K562 (cell line): Measurements from ENCODE around the gene ARHGAP29. TPM values are rescaled to one million over a fixed set of nuclear protein-coding genes. Genes with fewer than 3 reads are reported as not detected.

Source experiments
- ATAC-seq: fragments of 200-7000 bp; cut with Tn5 transposase; 3 replicates; pipeline ENCODE4 v1.9.1; 2020; ENCODE audit warnings: moderate library complexity
- BruUV-seq: library from RNA; stranded (reverse); fragments of 400-500 nt; replicated peaks from 2 replicates; lab custom pipeline; 2021; lab: Mats Ljungman, UMichigan
- CTCF ChIA-PET: fragments of 300-600 bp; formaldehyde crosslinking; extraction: SDS; loops from one replicate; lab custom pipeline; 2021; ENCODE audit warnings: low intra/inter-chr PET ratio; lab: Yijun Ruan, JAX
- POLR2A ChIA-PET: fragments of 300-600, 350-650 bp; sonication (Branson Sonifier 250); formaldehyde crosslinking; extraction: SDS; loops from one replicate; lab custom pipeline; 2021; ENCODE audit warnings: antibody characterized with exemption, inconsistent platforms; lab: Yijun Ruan, JAX
- DNase-seq, 4 experiments: peaks; one replicate each; pipeline versions ENCODE4 v3.0.0 to v3.0.0-alpha.2; 2011 to 2018; ENCODE audit warnings: low spot score in 3 of 4, mixed read lengths in 3 of 4; ENCODE audit errors: extremely low read depth in 1 of 4
- FAIRE-seq: peaks from 2 replicates; lab custom pipeline; 2011; peaks lifted over from hg19 to GRCh38; lab: Jason Lieb, UNC
- H2AFZ ChIP-seq: 2 replicates; pipeline ENCODE4 v1.6.0; 2011; ENCODE audit warnings: low read depth, low read length, control low read depth, inconsistent platforms
- H3K27ac ChIP-seq: fragments of 200-600 bp; 3 replicates; pipeline ENCODE4 v1.8.0; 2011; ENCODE audit warnings: low read depth, mild to moderate bottlenecking, control low read depth, inconsistent platforms, low read length, moderate library complexity, mixed read lengths; ENCODE audit errors: extremely low read depth
- H3K27me3 ChIP-seq, 2 experiments: fragments of 300-600 bp in 1 of 2; 2 replicates in 1 of 2; 3 replicates in 1 of 2; pipeline versions ENCODE4 v1.6.0 to v1.8.0; 2011; ENCODE audit warnings: inconsistent platforms in 2 of 2, low read length in 2 of 2, mild to moderate bottlenecking in 1 of 2, mixed read lengths in 1 of 2, moderate library complexity in 1 of 2; ENCODE audit not compliant: control insufficient read depth in 2 of 2, insufficient read depth in 2 of 2
- H3K36me3 ChIP-seq: fragments of 300-600 bp; 3 replicates; pipeline ENCODE4 v1.8.0; 2011; ENCODE audit warnings: mild to moderate bottlenecking, low read length, inconsistent platforms; ENCODE audit not compliant: control insufficient read depth, insufficient read depth
- H3K4me1 ChIP-seq, 2 experiments: fragments of 200-600 bp in 1 of 2; replicated peaks in 1 of 2; 2 replicates in 1 of 2; 3 replicates in 1 of 2; pipeline versions ENCODE4 v1.5.1 to v1.8.0; 2011; ENCODE audit warnings: inconsistent platforms in 2 of 2, low read length in 2 of 2, mild to moderate bottlenecking in 1 of 2, mixed read lengths in 1 of 2, moderate library complexity in 1 of 2; ENCODE audit not compliant: control insufficient read depth in 2 of 2, insufficient read depth in 2 of 2
- H3K4me2 ChIP-seq: 2 replicates; pipeline ENCODE4 v1.6.1; 2011; ENCODE audit warnings: low read length, control low read depth, inconsistent platforms, mixed read lengths; ENCODE audit not compliant: insufficient read depth
- H3K4me3 ChIP-seq: fragments of 200-600 bp; sonication (generic), shearing (Covaris generic); 2 replicates; pipeline ENCODE4 v1.5.1; 2016; ENCODE audit warnings: control low read depth, inconsistent platforms
- H3K79me2 ChIP-seq: fragments of 200-600 bp; 3 replicates; pipeline ENCODE4 v1.8.0; 2011; ENCODE audit warnings: low read length, inconsistent platforms; ENCODE audit not compliant: control insufficient read depth, insufficient read depth
- H3K9ac ChIP-seq, 2 experiments: 2 replicates each; pipeline versions ENCODE4 v1.6.0 to v1.6.1; 2011; ENCODE audit warnings: low read depth in 2 of 2, low read length in 2 of 2, control low read depth in 1 of 2, inconsistent platforms in 1 of 2, mild to moderate bottlenecking in 1 of 2, mixed read lengths in 1 of 2; ENCODE audit not compliant: insufficient read depth in 1 of 2
- H3K9me1 ChIP-seq: one replicate; pipeline ENCODE4 v1.6.0; 2011; ENCODE audit warnings: inconsistent platforms, mild to moderate bottlenecking, low read length, moderate library complexity; ENCODE audit not compliant: control insufficient read depth, insufficient read depth
- H3K9me3 ChIP-seq: replicated peaks from 2 replicates; pipeline ENCODE4 v1.5.1; 2011; ENCODE audit warnings: low read depth, low read length, inconsistent platforms; ENCODE audit not compliant: control insufficient read depth, insufficient read depth
- H4K20me1 ChIP-seq: replicated peaks from 2 replicates; pipeline ENCODE4 v1.6.1; 2011; ENCODE audit warnings: low read length, inconsistent platforms, mixed read lengths; ENCODE audit not compliant: control insufficient read depth, insufficient read depth
- BCOR ChIP-seq: fragments of 450-650 bp; IDR thresholded peaks from 2 replicates; pipeline ENCODE4 v1.6.1; 2016
- BRD4 ChIP-seq: fragments of 200-600 bp; sonication (generic); IDR thresholded peaks from 2 replicates; pipeline ENCODE4 v1.6.1; 2017; ENCODE audit warnings: inconsistent platforms
- CBFA2T3 ChIP-seq: fragments of 450-650 bp; IDR thresholded peaks from 2 replicates; pipeline ENCODE4 v1.6.1; 2017
- CCAR2 ChIP-seq: fragments of 200-400 bp; formaldehyde crosslinking; IDR thresholded peaks from 2 replicates; pipeline ENCODE4 v1.6.1; 2017; ENCODE audit warnings: mild to moderate bottlenecking, low read depth, low read length
- CHD4 ChIP-seq: fragments of 200-600 bp; sonication (generic); IDR thresholded peaks from 3 replicates; pipeline ENCODE4 v1.6.1; 2012; ENCODE audit warnings: low read depth, mild to moderate bottlenecking, mixed read lengths, low read length, inconsistent platforms; ENCODE audit not compliant: insufficient read depth, insufficient replicate concordance, poor library complexity, severe bottlenecking
- ETS2 ChIP-seq: IDR thresholded peaks from 2 replicates; pipeline ENCODE4 v1.6.1; 2016; ENCODE audit warnings: borderline replicate concordance, missing genetic modification characterization, mild to moderate bottlenecking, moderate library complexity, missing compliant biosample characterization; ENCODE audit not compliant: poor library complexity, severe bottlenecking
- ILK ChIP-seq: fragments of 450-650 bp; IDR thresholded peaks from 2 replicates; pipeline ENCODE4 v1.6.1; 2016; ENCODE audit warnings: missing genetic modification characterization, low read depth, mild to moderate bottlenecking, missing compliant biosample characterization, moderate library complexity, borderline replicate concordance
- MED1 ChIP-seq: sonication (generic); formaldehyde crosslinking; IDR thresholded peaks from 2 replicates; pipeline ENCODE4 v1.8.1; 2023; ENCODE audit warnings: missing genetic modification reagents, borderline replicate concordance
- MEF2D ChIP-seq: conservative IDR thresholded peaks from 2 replicates; pipeline ENCODE4 v1.6.1; 2016; ENCODE audit warnings: low read depth, missing genetic modification characterization, missing compliant biosample characterization
- POLR2G ChIP-seq: fragments of 200-400 bp; formaldehyde crosslinking; IDR thresholded peaks from 2 replicates; pipeline ENCODE4 v1.6.1; 2017; ENCODE audit warnings: low read depth, mild to moderate bottlenecking, antibody characterized with exemption, low read length, moderate library complexity
- STAT5A ChIP-seq: IDR thresholded peaks from 2 replicates; pipeline ENCODE4 v1.6.1; 2012; ENCODE audit warnings: low read length, inconsistent platforms, borderline replicate concordance
- TGIF2 ChIP-seq: sonication (generic); formaldehyde crosslinking; IDR thresholded peaks from 2 replicates; pipeline ENCODE4 v1.8.1; 2022; ENCODE audit warnings: mild to moderate bottlenecking, missing genetic modification reagents, moderate library complexity
- YBX1 ChIP-seq: fragments of 450-650 bp; IDR thresholded peaks from 2 replicates; pipeline ENCODE4 v1.7.1; 2016; ENCODE audit warnings: mild to moderate bottlenecking
- ZNF707 ChIP-seq: fragments of 250-450 bp; sonication (Bioruptor Pico); conservative IDR thresholded peaks from 2 replicates; pipeline ENCODE4 v1.8.0; 2022; ENCODE audit warnings: inconsistent platforms, mild to moderate bottlenecking, moderate library complexity
- ZNF77 ChIP-seq: fragments of 250-450 bp; sonication (Bioruptor Pico); IDR thresholded peaks from 2 replicates; pipeline ENCODE4 v1.5.0; 2020
- WGBS: fragments of 100-300 bp; shearing (Covaris generic); methylation state at CpG from one replicate; pipeline ENCODE4 v1.1.6; 2016; ENCODE audit warnings: low coverage, mixed read lengths; ENCODE audit not compliant: insufficient coverage; ENCODE audit errors: missing lambda C conversion rate; 5-methylcytosine and 5-hydroxymethylcytosine counted together
- in situ Hi-C: fragments of 300-500 bp; cut with MboI; formaldehyde crosslinking; loops from 4 replicates; pipeline ENCODE4 v1.15.0; 2018; ENCODE audit warnings: inconsistent platforms, mixed read lengths
- intact Hi-C: fragments of 100-400 bp; cut with micrococcal nuclease; formaldehyde crosslinking; loops from 2 replicates; pipeline ENCODE4 v1.14.2; 2022
- polyA plus RNA-seq, 8 experiments: library from polyadenylated mRNA; depleted of rRNA in 4 of 8; stranded (reverse) in 5 of 8; unstranded in 3 of 8; fragments of >200 nt; fragmentation: Nextera tagmentation in 2 of 8; fragmentation: Illumina TruSeq in 1 of 8; extraction: Ambion mirVana in 2 of 8; extraction: Trizol in 1 of 8; gene quantifications; 2 replicates each; pipeline versions ENCODE4 v1.2.1 to v1.2.3, GENCODE V29; 2011 to 2014; ENCODE audit warnings: inconsistent platforms in 1 of 8, missing spikeins in 1 of 8
- total RNA-seq, 7 experiments: library from RNA; depleted of rRNA in 6 of 7; stranded (reverse); fragments of >200 nt in 6 of 7; fragmentation: Illumina TruSeq in 2 of 7; extraction: Trizol in 2 of 7; gene quantifications; 2 replicates each; pipeline versions ENCODE4 v1.2.1 to v1.2.3, GENCODE V29; 2011 to 2021; ENCODE audit warnings: low replicate concordance in 1 of 7
- TF ChIP-seq, protein P1 (sequence below): sonication (generic); formaldehyde crosslinking; IDR thresholded peaks from 2 replicates; pipeline ENCODE4 v1.8.0; 2022; ENCODE audit warnings: mild to moderate bottlenecking, missing genetic modification reagents
- TF ChIP-seq, protein P2 (sequence below): fragments of 250-450 bp; sonication (Bioruptor Pico); IDR thresholded peaks from 2 replicates; pipeline ENCODE4 v1.5.0; 2021

Gene ARHGAP29
- total and polyA plus RNA-seq, 9 of the 15 experiments (the other 6 are each of a cell fraction or from before 2014, with no cell fraction given): under 0.01 to 0.13 (median 0.02) TPM; not detected in 5

DNA sequence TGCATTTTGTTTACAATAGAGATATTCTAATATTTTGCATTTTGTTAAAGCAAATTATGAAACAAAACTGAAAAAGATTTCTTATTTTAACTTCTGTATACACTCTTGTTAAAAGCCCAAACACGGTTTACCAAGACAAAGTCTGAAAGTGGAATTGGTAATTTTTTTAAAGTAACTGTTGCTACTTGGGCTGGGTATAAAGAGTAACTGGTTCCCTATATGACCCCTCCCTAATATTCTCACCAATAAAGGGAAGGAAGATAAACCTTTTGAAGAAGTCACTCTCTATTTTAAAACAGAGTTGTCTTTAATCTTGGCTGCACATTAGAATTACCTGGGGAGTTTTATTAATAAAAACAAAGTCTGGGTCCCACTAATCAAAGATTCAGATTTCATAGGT lies 27.4 kb downstream of the ARHGAP29 start:
- Histone ChIP-seq H3K9ac (no peak overlapping the region), H3K4me1 (no peaks in the 10 kb centered on the region), H3K27me3 (no peaks in the 10 kb centered on the region), H3K4me3 (no peak overlapping the region), H2AFZ (no peak overlapping the region), H3K4me2 (no peak overlapping the region), H3K27ac (no peak overlapping the region), H3K9me1 (no peaks in the 10 kb centered on the region), H4K20me1 (no peaks in the 10 kb centered on the region), H3K79me2 (no peaks in the 10 kb centered on the region), H3K9me3 (no peaks in the 10 kb centered on the region), H3K36me3 (no peaks in the 10 kb centered on the region)
- TF ChIP-seq, protein P1, sequence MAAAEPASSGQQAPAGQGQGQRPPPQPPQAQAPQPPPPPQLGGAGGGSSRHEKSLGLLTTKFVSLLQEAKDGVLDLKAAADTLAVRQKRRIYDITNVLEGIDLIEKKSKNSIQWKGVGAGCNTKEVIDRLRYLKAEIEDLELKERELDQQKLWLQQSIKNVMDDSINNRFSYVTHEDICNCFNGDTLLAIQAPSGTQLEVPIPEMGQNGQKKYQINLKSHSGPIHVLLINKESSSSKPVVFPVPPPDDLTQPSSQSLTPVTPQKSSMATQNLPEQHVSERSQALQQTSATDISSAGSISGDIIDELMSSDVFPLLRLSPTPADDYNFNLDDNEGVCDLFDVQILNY (CRISPR knock-in tag): no peak
- TF ChIP-seq STAT5A: no peak
- no peak for TF ChIP-seq MEF2D (tag)
- no peak for TF ChIP-seq YBX1
- no peak for TF ChIP-seq CCAR2
- no peak for TF ChIP-seq ZNF77
- TF ChIP-seq BCOR: no peak
- ChIA-PET POLR2A (no interaction called here), CTCF (no interaction called here)
- ATAC-seq (no peak), DNase-seq (no peak), FAIRE-seq (no peak)
- no TSS peak for BruUV-seq
- in situ Hi-C loops: no loop called here
- intact Hi-C loops: no loop called here
- 0% methylated on average over 1 of the region's 1 CpG for WGBS

DNA sequence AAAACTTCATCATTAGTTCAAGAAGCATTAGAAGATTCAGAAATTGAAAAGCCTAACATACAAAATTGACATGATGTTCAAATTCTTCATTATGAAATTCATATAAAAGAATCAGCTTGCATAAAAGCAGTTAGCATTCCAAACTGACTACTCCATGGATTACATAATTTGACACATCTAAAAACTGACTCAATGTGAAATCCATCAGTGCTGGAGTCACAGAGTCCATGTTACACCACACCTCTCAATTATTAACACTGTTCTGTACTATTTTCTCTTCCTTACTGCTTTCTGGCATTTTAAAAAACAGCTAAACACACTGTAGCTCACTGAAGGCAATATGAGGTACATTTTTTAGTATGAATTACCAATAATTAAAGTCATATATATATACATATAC lies 28.0 kb downstream of the ARHGAP29 start:
- no peak overlapping the region for H3K9ac ChIP-seq
- no peak overlapping the region for H3K4me3 ChIP-seq
- H2AFZ ChIP-seq: no peak overlapping the region
- no peaks in the 10 kb centered on the region for H3K4me1 ChIP-seq
- ChIA-PET POLR2A (no interaction called here), CTCF (no interaction called here)
- no peaks in the 10 kb centered on the region for H3K27me3 ChIP-seq
- intact Hi-C loops: no loop called here
- H3K36me3 ChIP-seq: no peaks in the 10 kb centered on the region
- in situ Hi-C loops: no loop called here
- BruUV-seq: no TSS peak
- DNase-seq (no peak), FAIRE-seq (no peak), ATAC-seq (no peak)
- no peaks in the 10 kb centered on the region for H3K9me3 ChIP-seq
- H3K9me1 ChIP-seq: no peaks in the 10 kb centered on the region
- H4K20me1 ChIP-seq: no peaks in the 10 kb centered on the region
- H3K27ac ChIP-seq: no peak overlapping the region
- H3K4me2 ChIP-seq: no peak overlapping the region
- no peaks in the 10 kb centered on the region for H3K79me2 ChIP-seq
- TF ChIP-seq, protein P2, sequence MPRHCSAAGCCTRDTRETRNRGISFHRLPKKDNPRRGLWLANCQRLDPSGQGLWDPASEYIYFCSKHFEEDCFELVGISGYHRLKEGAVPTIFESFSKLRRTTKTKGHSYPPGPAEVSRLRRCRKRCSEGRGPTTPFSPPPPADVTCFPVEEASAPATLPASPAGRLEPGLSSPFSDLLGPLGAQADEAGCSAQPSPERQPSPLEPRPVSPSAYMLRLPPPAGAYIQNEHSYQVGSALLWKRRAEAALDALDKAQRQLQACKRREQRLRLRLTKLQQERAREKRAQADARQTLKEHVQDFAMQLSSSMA (CRISPR knock-in tag): no peak
- TF ChIP-seq BRD4: no peak
- no peak for TF ChIP-seq ZNF707 (CRISPR knock-in tag)
- no peak for TF ChIP-seq MED1 (CRISPR knock-in tag)
- TF ChIP-seq ILK (tag): no peak
- TF ChIP-seq TGIF2 (CRISPR knock-in tag): no peak
- TF ChIP-seq CHD4: no peak
- TF ChIP-seq CCAR2: no peak
- no peak for TF ChIP-seq ETS2 (tag)
- TF ChIP-seq CBFA2T3: no peak
- no peak for TF ChIP-seq POLR2G
